GM10847 (cell line): ENCODE measurements around the gene ATG2A.

Source experiments
- POLR2A ChIP-seq: IDR thresholded peaks from 2 replicates; pipeline ENCODE4 v1.6.1; 2011; ENCODE audit not compliant: insufficient read length; ENCODE audit errors: extremely low read depth

ATG2A gene

GRCh38 chr11:64931290-64931689 lies 14.3 kb upstream of the ATG2A start:
- TF ChIP-seq POLR2A: no peak

GRCh38 chr11:64930340-64930739 lies 13.3 kb upstream of the ATG2A start:
- TF ChIP-seq POLR2A: no peak

GRCh38 chr11:64929625-64930024 lies 12.6 kb upstream of the ATG2A start:
- TF ChIP-seq POLR2A: no peak

- TF ChIP-seq POLR2A: no peak
These were observed 11.9 kb upstream of the ATG2A start for GRCh38 chr11:64928957-64929356.

- TF ChIP-seq POLR2A: no peak
These were observed 9.7 kb upstream of the ATG2A start for GRCh38 chr11:64926689-64927088.

GRCh38 chr11:64925536-64926436 lies 8.8 kb upstream of the ATG2A start:
- no peak for TF ChIP-seq POLR2A

GRCh38 chr11:64924910-64925284 lies 7.9 kb upstream of the ATG2A start:
- no peak for TF ChIP-seq POLR2A

GRCh38 chr11:64923944-64924909 lies 7.2 kb upstream of the ATG2A start, which contains the start of gene PPP2R5B:
TSS of gene PPP2R5B (plus strand) at chr11:64924689. CDS start at chr11:64925735, 1,046 bp downstream.
- no peak for TF ChIP-seq POLR2A

- no peak for TF ChIP-seq POLR2A
These were observed 6.2 kb upstream of the ATG2A start for GRCh38 chr11:64923151-64923661.

- no peak for TF ChIP-seq POLR2A
These were observed 4.4 kb upstream of the ATG2A start for GRCh38 chr11:64921384-64921783.

GRCh38 chr11:64920124-64920523 lies 3.1 kb upstream of the ATG2A start:
- no peak for TF ChIP-seq POLR2A

GRCh38 chr11:64919627-64920026 lies 2.6 kb upstream of the ATG2A start:
- TF ChIP-seq POLR2A: no peak

- TF ChIP-seq POLR2A: no peak
These were observed 1.0 kb upstream of the ATG2A start for GRCh38 chr11:64918017-64918416.

- TF ChIP-seq POLR2A: no peak
These were observed 620 bp upstream of the ATG2A start for GRCh38 chr11:64917663-64917995.

- no peak for TF ChIP-seq POLR2A
These were observed 802 bp downstream of the ATG2A start for GRCh38 chr11:64916040-64916774.
